ENCODE data around the gene SP6.

- TF ChIP-seq CEBPB (IDR thresholded peaks at IDR 0.05) (no peak), TAF1 (IDR thresholded peaks at IDR 0.05; ENCODE audit: low read depth) (no peak), REST (IDR thresholded peaks at IDR 0.05; ENCODE audit: low read depth) (no peak), CREB1 (IDR thresholded peaks at IDR 0.05; ENCODE audit: low read depth) (no peak), RAD21 (IDR thresholded peaks at IDR 0.05; ENCODE audit: low read depth) (no peak), EGR1 (IDR thresholded peaks at IDR 0.05) (no peak)
Observed at GRCh38 chr17:47808036-47808829, 42.7 kb downstream of the SP6 start.
